ENCODE results near the gene RRM2.
A peak's percentile ranks its signal among the peaks of the same experiment; 100 is the strongest.
"Not testable (repeated sequence)": the region's sequence is repeated elsewhere in the genome, so short reads cannot be mapped to it uniquely, and the experiment has no call there.

The RRM2 gene

DNA sequence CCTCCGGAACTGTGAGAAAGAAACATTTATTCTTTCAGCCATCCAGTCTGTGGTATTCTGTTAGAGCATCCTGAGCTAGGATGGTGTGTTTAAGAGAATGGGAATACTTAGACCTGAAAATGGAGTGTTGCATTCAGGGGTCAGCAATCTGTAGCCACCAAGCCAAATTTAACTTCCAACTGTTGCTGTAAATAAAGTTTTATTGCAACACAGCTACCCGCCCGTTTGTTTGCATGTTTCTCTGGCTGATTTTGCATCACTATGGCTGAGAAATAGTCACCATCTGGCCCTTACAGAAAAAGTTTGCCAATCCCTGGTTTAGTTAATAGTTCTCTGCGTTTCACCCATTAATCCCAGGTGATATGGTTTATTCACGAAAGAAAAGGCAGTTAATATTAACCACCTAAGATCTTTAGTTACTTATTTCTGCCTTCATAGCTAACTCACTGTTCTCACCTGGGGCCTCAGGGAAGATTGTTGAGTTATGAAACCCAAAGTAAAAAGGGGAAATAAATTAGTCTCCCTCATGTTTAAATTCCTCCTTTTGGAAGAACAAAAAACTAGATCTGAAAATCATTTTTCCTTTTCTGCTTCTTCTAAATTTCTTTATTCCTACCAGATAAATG lies 32.9 kb upstream of the RRM2 start:
- no peak overlapping the region for H3K4me3 ChIP-seq
- TF ChIP-seq, protein P1, sequence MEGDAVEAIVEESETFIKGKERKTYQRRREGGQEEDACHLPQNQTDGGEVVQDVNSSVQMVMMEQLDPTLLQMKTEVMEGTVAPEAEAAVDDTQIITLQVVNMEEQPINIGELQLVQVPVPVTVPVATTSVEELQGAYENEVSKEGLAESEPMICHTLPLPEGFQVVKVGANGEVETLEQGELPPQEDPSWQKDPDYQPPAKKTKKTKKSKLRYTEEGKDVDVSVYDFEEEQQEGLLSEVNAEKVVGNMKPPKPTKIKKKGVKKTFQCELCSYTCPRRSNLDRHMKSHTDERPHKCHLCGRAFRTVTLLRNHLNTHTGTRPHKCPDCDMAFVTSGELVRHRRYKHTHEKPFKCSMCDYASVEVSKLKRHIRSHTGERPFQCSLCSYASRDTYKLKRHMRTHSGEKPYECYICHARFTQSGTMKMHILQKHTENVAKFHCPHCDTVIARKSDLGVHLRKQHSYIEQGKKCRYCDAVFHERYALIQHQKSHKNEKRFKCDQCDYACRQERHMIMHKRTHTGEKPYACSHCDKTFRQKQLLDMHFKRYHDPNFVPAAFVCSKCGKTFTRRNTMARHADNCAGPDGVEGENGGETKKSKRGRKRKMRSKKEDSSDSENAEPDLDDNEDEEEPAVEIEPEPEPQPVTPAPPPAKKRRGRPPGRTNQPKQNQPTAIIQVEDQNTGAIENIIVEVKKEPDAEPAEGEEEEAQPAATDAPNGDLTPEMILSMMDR (IDR thresholded peaks at IDR 0.05), result no peak
- no peak for DNase-seq (ENCODE audit: low spot score)
- H3K27ac ChIP-seq, result no peak overlapping the region

DNA sequence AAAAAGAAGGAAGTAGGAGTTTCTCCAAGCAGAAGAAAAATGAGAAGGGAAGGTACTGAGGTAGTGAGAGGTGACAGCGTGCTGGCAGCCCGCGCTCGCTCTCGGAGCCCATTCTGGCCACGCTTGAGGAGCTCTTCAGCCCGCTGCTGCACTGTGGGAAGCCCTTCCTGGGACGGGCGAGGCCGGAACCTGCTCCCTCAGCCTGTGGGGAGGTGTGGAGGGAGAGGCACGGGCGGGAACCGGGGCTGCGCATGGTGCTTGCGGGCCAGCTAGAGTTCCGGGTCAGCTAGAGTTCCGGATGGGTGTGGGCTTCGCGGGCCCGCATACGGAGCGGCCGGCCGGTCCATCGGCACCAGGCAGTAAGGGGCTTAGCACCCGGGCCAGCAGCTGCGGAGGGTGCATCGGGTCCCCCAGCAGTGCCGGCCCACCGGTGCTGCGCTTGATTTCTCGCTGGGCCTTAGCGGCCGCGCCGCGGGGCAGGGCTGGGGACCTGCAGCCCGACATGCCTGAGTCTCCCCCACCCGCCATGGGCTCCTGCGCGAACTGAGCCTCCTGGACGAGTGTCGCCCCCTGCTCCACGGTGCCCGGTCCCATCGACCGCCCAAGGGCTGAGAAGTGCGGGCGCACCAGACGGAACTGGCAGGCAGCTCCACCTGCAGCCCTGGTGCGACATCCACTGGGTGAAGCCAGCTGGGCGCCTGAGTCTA lies 31.2 kb upstream of the RRM2 start:
- no peak for DNase-seq (ENCODE audit: low spot score)

DNA sequence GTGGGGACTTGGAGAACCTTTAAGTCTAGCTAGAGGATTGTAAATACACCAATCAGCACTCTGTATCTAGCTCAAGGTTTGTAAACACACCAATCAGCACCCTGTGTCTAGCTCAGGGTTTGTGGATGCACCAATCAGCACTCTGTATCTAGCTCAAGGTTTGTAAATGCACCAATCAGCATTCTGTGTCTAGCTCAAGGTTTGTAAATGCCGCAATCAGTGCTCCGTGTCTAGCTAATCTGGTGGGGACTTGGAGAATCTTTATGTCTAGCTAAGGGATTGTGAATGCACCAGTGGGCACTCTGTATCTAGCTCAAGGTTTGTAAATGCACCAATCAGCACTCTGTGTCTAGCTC lies 30.7 kb upstream of the RRM2 start:
- DNase-seq (ENCODE audit: low spot score); H3K27ac ChIP-seq: not testable (repeated sequence)
- H3K4me3 ChIP-seq, result peak overlapping the region; percentile 57

More for the DNA sequence above, 31.2 kb upstream of the RRM2 start:
- no peak overlapping the region for H3K27ac ChIP-seq
- peak overlapping the region; percentile 57 for H3K4me3 ChIP-seq
- TF ChIP-seq, protein P1 (IDR thresholded peaks at IDR 0.05), result no peak

DNA sequence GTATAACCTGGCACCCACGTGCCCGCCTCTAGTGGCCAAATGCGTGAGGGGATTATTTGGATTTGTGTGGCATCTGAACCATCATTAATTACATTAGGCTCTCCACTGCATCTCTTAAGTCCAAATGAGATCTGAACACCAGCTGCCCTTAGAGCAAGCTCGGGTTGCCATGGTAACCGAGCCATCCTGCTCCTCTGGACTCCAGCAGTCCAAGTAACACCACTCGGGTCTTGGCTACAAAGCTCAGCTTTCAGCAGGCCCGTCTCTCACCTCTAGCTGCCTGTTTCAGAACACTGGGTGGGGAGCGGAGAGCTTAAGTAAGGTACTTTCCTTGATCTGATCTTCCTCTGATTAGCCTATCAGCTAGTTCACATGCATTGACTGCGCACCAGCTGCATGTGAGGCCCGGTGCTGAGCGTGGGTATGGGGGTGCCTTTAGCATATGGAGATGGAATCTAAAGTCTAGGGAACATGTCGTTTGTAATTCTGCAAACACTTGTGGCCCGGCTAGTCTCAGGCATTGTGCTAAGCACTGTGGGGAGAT lies 28.2 kb upstream of the RRM2 start:
- TF ChIP-seq, protein P1 (IDR thresholded peaks at IDR 0.05), result no peak
- Histone ChIP-seq H3K4me3 (no peak overlapping the region), H3K27ac (no peak overlapping the region)
- DNase-seq (ENCODE audit: low spot score), result no peak

DNA sequence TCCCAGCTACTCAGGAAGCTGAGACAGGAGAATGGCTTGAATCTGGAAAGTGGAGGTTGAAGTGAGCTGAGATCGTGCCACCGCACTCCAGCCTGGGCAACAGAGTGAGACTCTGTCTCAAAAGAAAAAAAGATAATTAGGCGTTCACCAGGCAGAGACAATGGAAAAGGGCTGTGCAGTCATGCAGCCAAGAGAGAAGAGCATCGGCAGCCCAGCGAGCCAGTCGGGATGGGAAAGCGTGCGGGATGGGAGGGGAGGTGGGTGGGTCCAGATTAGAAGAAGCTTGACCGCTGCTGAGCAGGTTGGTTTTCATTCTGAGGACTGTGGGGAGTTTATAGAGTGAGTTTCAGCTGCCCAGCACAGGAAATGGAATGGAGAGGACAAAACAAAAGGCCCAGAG lies 27.4 kb upstream of the RRM2 start:
- TF ChIP-seq, protein P1 (IDR thresholded peaks at IDR 0.05), result no peak
- no peak for DNase-seq (ENCODE audit: low spot score)
- Histone ChIP-seq H3K4me3 (no peak overlapping the region), H3K27ac (no peak overlapping the region)

DNA sequence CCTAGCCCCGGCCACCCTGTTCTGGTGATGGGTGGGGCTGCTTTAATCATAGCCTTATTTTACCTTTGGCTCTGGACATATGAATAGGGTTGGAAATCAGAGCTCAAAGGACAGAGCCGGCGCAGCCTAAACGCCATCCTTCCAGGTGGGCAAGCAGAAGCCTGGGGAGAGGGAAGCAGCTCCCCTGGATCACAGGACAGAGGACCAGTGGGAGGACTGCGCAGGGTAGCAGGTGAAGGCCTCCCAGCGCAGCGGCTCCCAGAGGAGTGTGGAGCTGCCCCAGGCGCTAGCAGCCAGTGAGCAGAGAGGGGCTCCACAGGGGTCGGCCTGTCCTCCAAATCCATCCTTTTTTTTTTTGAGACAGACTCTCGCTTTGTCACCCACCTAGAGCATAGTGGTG lies 25.9 kb upstream of the RRM2 start:
- no peak for DNase-seq (ENCODE audit: low spot score)
- TF ChIP-seq, protein P1 (IDR thresholded peaks at IDR 0.05), result no peak
- no peak overlapping the region for H3K4me3 ChIP-seq
- H3K27ac ChIP-seq, result no peak overlapping the region

DNA sequence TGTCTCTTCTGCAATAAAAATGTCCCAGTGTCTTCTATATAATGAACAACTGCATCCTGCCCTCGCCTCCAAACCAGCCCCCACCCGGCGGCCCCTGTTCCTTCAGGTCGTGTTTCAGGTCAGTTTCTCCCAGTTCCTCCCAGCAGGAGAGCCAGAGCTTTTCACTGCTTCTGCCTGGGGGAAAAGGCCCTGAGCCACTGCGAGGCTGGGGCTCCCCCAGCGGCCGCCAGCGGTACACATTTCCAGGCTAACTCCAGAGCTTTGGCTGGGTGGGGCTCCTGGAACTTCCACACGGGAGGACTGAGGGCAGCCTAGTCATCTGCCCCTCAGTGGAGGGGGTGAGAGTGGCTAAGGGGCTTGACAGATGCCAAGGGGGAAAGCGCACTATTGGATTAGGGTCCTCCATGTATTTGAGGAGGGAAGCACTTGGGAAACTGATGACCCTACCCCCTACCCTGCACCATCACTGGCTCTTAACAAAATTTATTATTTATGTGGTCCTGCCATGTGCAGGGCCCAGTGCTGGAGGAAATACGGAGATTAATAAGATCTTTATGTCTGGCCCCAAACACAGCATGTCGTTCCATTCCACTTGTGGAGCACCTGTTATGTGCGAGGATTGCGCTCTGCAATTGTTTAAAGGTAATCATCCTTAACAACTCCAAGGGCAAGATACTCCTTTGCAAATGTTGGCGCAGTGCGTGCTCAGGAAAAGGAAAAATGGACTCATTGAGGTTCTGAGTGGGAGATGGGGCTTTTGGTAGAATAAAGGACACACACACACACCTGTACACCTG lies 25.0 kb upstream of the RRM2 start:
- Histone ChIP-seq H3K4me3 (no peak overlapping the region), H3K27ac (no peak overlapping the region)
- TF ChIP-seq, protein P1 (IDR thresholded peaks at IDR 0.05), result peak; percentile 92
- no peak for DNase-seq (ENCODE audit: low spot score)
